Measurements from ENCODE around the gene NKAIN1. TPM values are rescaled to one million over a fixed set of nuclear protein-coding genes. Genes with fewer than 3 reads are reported as not detected.
A peak's percentile ranks its signal among the peaks of the same experiment; 100 is the strongest.

NKAIN1 gene
- polyA plus RNA-seq, 1 donor from 2014 or later: 33.4 TPM

- H3K36me3 ChIP-seq (ENCODE audit: insufficient read depth, low read length): no peaks in the 10 kb centered on the region
- TF ChIP-seq RAD21 (conservative IDR thresholded peaks at IDR 0.05) (no peak), CTCF (IDR thresholded peaks at IDR 0.05; ENCODE audit: poor library complexity, severe bottlenecking) (no peak), POLR2AphosphoS5 (IDR thresholded peaks at IDR 0.05) (no peak), SMC3 (conservative IDR thresholded peaks at IDR 0.05; ENCODE audit: poor library complexity) (no peak), MXI1 (conservative IDR thresholded peaks at IDR 0.05; ENCODE audit: poor library complexity, severe bottlenecking) (no peak), TAF1 (IDR thresholded peaks at IDR 0.05; ENCODE audit: low read depth) (no peak), REST (IDR thresholded peaks at IDR 0.05; ENCODE audit: borderline replicate concordance) (no peak)
- no peaks in the 10 kb centered on the region for H3K27me3 ChIP-seq (ENCODE audit: insufficient read depth, low read depth, low read length)
- no peaks in the 10 kb centered on the region for H3K9me2 ChIP-seq (ENCODE audit: insufficient read depth, low read length)
- H3K4me3 ChIP-seq (ENCODE audit: low read length): no peak overlapping the region
- no peak overlapping the region for H3K27ac ChIP-seq (ENCODE audit: low read length)
- H3K9me3 ChIP-seq (ENCODE audit: low read length): no peaks in the 10 kb centered on the region
- H3K79me2 ChIP-seq (replicated peaks; ENCODE audit: insufficient read depth, low read length): peaks cover 4% of the 10 kb centered on the region
- H3K4me2 ChIP-seq (ENCODE audit: low read length): no peak overlapping the region
- H3F3A ChIP-seq (ENCODE audit: insufficient read depth, low read length, poor library complexity, severe bottlenecking): no peaks in the 10 kb centered on the region
- no peaks in the 10 kb centered on the region for H4K20me1 ChIP-seq (ENCODE audit: insufficient read depth)
- H3K9ac ChIP-seq (ENCODE audit: low read length): no peak overlapping the region
- no peak overlapping the region for H2AFZ ChIP-seq (ENCODE audit: low read depth, low read length)
These were observed 36.5 kb downstream of the NKAIN1 start for GRCh38 chr1:31203215-31203614.

GRCh38 chr1:31201931-31202360, 37.7 kb downstream of the NKAIN1 start:
- no peaks in the 10 kb centered on the region for H3K9me3 ChIP-seq (ENCODE audit: low read length)
- no peaks in the 10 kb centered on the region for H4K20me1 ChIP-seq (ENCODE audit: insufficient read depth)
- H3K9me2 ChIP-seq (ENCODE audit: insufficient read depth, low read length): no peaks in the 10 kb centered on the region
- no peaks in the 10 kb centered on the region for H3K36me3 ChIP-seq (ENCODE audit: insufficient read depth, low read length)
- no peaks in the 10 kb centered on the region for H3F3A ChIP-seq (ENCODE audit: insufficient read depth, low read length, poor library complexity, severe bottlenecking)
- TF ChIP-seq EP300 (conservative IDR thresholded peaks at IDR 0.05; ENCODE audit: poor library complexity, severe bottlenecking): no peak
- TF ChIP-seq SMC3 (conservative IDR thresholded peaks at IDR 0.05; ENCODE audit: poor library complexity): no peak
- TF ChIP-seq POLR2AphosphoS5 (IDR thresholded peaks at IDR 0.05): no peak
- TF ChIP-seq CTCF (IDR thresholded peaks at IDR 0.05; ENCODE audit: poor library complexity, severe bottlenecking): no peak
- no peak for TF ChIP-seq EZH2 (IDR thresholded peaks at IDR 0.05; ENCODE audit: borderline replicate concordance, insufficient read depth, low read length, poor library complexity, severe bottlenecking)
- no peak for TF ChIP-seq REST (IDR thresholded peaks at IDR 0.05; ENCODE audit: borderline replicate concordance)
- no peak for TF ChIP-seq MXI1 (conservative IDR thresholded peaks at IDR 0.05; ENCODE audit: poor library complexity, severe bottlenecking)
- TF ChIP-seq TAF1 (IDR thresholded peaks at IDR 0.05; ENCODE audit: low read depth): no peak
- TF ChIP-seq RAD21 (conservative IDR thresholded peaks at IDR 0.05): no peak
- H2AFZ ChIP-seq (ENCODE audit: low read depth, low read length): no peak overlapping the region
- H3K79me2 ChIP-seq (replicated peaks; ENCODE audit: insufficient read depth, low read length): peaks cover 4% of the 10 kb centered on the region
- H3K4me2 ChIP-seq (ENCODE audit: low read length): no peak overlapping the region
- peak overlapping the region; percentile 37 for H3K27ac ChIP-seq (ENCODE audit: low read length)
- H3K4me3 ChIP-seq (ENCODE audit: low read length): no peak overlapping the region
- H3K9ac ChIP-seq (ENCODE audit: low read length): no peak overlapping the region
- H3K27me3 ChIP-seq (ENCODE audit: insufficient read depth, low read depth, low read length): no peaks in the 10 kb centered on the region

Measured in neural cell (in vitro differentiated cells).